ENCODE measurements around the gene ANO7.

ANO7 gene

GRCh38 chr2:241232736-241233575, 44.5 kb downstream of the ANO7 start:
- no peak for DNase-seq

GRCh38 chr2:241234066-241234790, 45.8 kb downstream of the ANO7 start:
- DNase-seq, result no peak

GRCh38 chr2:241234962-241235740, 46.7 kb downstream of the ANO7 start:
- no peak for DNase-seq

- DNase-seq, result no peak
Measured at GRCh38 chr2:241235859-241236593, 47.5 kb downstream of the ANO7 start.

- no peak for DNase-seq
Measured at GRCh38 chr2:241237047-241237446, 48.6 kb downstream of the ANO7 start.

GRCh38 chr2:241237949-241238371, 49.5 kb downstream of the ANO7 start:
- DNase-seq, result no peak

GRCh38 chr2:241238693-241239198, 50.3 kb downstream of the ANO7 start:
- no peak for DNase-seq

GRCh38 chr2:241239552-241240202, 51.2 kb downstream of the ANO7 start:
- no peak for DNase-seq

- DNase-seq, result no peak
Measured at GRCh38 chr2:241240320-241241004, 52.0 kb downstream of the ANO7 start.

- no peak for DNase-seq
Measured at GRCh38 chr2:241241669-241242068, 53.2 kb downstream of the ANO7 start.

- DNase-seq, result no peak
Measured at GRCh38 chr2:241242306-241242705, 53.8 kb downstream of the ANO7 start.

- no peak for DNase-seq
Measured at GRCh38 chr2:241244368-241244767, 55.9 kb downstream of the ANO7 start.

GRCh38 chr2:241248289-241248688, 59.8 kb downstream of the ANO7 start:
- no peak for DNase-seq

GRCh38 chr2:241248897-241249296, 60.4 kb downstream of the ANO7 start:
- DNase-seq, result no peak

GRCh38 chr2:241249654-241250053, 61.2 kb downstream of the ANO7 start:
- no peak for DNase-seq

- DNase-seq, result no peak
Measured at GRCh38 chr2:241252778-241253475, 64.5 kb downstream of the ANO7 start.

GRCh38 chr2:241254904-241255351, 66.5 kb downstream of the ANO7 start:
- no peak for DNase-seq

GRCh38 chr2:241255542-241256167, 67.2 kb downstream of the ANO7 start:
- no peak for DNase-seq

- DNase-seq, result no peak
Measured at GRCh38 chr2:241256168-241256545, 67.7 kb downstream of the ANO7 start.

- no peak for DNase-seq
Measured at GRCh38 chr2:241257419-241258032, 69.0 kb downstream of the ANO7 start.
